ENCODE measurements around the gene SKAP1. TPM values are rescaled to one million over a fixed set of nuclear protein-coding genes. Genes with fewer than 3 reads are reported as not detected.

The SKAP1 gene
- polyA plus RNA-seq, 3 donors from 2014 or later: 325 to 458 (median 329) TPM

DNA sequence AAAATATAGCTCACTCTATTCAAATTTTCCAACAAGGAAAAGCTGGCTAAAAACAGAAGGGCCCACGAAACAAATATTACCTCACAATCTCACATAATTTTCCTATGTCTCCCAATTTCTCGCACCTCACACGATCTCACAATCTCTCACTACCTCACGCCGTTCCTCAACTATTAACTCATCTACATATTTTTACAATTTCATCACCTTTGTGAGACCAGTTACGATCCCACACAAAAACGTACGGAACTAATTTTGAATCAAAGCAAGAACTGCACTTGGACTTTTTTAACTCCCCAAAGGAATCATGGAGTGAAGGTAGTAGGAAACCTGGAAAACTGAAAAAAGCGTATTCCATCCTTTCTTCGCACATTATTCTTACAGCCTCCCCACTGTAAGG is 329.9 kb downstream of the SKAP1 start:
- Mint-ChIP-seq H3K36me3 (no peaks in the 10 kb centered on the region), H3K4me3 (peak overlapping the region; percentile 2 to 91 (median 89)), H3K9me3 (peaks cover 0 to 4% (median 0%) of the 10 kb centered on the region in 6 donors), H3K27ac (peak overlapping the region in 4 of 6 donors; percentile 1 to 86 (median 62)), H3K27me3 (ENCODE audit: low read depth in 3 of 3) (peaks cover 7 to 20% (median 8%) of the 10 kb centered on the region in 3 donors), H3K4me1 (peaks cover 43 to 53% of the 10 kb centered on the region in 2 donors)
- DNase-seq: no peak

DNA sequence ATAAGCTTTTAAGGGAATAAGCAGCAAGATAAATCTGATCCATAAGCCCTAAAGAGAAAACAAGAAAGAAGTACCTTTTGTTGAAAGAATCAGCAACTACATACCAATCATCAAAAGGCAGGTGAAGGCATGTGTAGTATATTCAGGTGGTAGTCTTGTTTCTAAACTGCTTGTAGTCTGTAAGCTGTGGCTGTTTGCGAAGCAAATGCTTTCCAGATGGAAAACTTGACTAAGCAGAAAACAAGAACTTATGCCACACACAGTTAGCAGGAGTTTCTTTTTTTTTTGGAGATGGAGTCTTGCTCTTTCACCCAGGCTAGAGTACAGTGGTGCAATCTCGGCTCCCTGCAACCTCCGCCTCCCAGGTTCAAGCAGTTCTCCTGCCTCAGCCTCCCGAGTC is 334.4 kb downstream of the SKAP1 start:
- no peaks in the 10 kb centered on the region for H3K9me3 Mint-ChIP-seq
- peaks cover 0 to 5% (median 0%) of the 10 kb centered on the region in 3 donors for H3K36me3 Mint-ChIP-seq
- H3K4me1 Mint-ChIP-seq: peaks cover 7 to 18% of the 10 kb centered on the region in 2 donors
- no peak for DNase-seq
- H3K27ac Mint-ChIP-seq: no peak overlapping the region
- no peak overlapping the region for H3K4me3 Mint-ChIP-seq
- H3K27me3 Mint-ChIP-seq (ENCODE audit: low read depth in 3 of 3): peaks cover 0 to 4% (median 1%) of the 10 kb centered on the region in 3 donors

DNA sequence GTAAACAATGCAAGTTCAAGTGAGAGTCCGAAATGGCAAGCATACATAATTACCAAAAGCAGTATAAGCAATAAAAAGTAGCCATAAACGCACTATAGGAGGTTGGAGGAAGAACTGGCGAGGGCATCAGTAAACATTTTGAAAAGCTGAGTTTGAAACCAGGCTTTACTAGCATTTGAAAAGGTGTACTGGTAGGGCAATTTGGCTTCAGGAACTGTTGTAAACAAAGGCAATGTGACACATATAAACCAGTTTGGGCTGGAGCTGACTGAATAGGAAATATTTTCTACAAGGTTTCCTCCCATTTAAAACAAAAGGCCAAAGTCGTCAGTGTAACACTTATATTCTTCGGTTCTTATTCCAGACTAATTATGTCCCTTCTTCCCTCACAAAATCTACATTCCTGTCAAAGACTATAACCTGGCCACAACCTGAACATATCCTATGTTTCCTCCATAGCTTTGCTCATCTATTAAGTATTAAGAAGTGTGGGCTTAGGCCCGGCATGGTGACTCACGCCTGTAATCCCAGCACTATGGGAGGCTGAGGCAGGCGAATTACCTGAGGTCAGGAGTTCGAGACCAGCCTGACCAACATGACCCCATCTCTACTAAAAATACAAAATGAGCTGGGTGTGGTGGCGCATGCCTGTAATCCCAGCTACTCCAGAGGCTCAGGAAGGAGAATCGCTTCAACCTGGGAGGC is 336.5 kb downstream of the SKAP1 start:
- no peaks in the 10 kb centered on the region for H3K27me3 Mint-ChIP-seq (ENCODE audit: low read depth in 3 of 3)
- no peaks in the 10 kb centered on the region for H3K9me3 Mint-ChIP-seq
- H3K36me3 Mint-ChIP-seq: peaks cover 0 to 5% (median 0%) of the 10 kb centered on the region in 3 donors
- peak overlapping the region in 1 of 6 donors; percentile 46 for H3K27ac Mint-ChIP-seq
- no peak for DNase-seq
- peaks cover 7 to 18% of the 10 kb centered on the region in 2 donors for H3K4me1 Mint-ChIP-seq
- H3K4me3 Mint-ChIP-seq: no peak overlapping the region

DNA sequence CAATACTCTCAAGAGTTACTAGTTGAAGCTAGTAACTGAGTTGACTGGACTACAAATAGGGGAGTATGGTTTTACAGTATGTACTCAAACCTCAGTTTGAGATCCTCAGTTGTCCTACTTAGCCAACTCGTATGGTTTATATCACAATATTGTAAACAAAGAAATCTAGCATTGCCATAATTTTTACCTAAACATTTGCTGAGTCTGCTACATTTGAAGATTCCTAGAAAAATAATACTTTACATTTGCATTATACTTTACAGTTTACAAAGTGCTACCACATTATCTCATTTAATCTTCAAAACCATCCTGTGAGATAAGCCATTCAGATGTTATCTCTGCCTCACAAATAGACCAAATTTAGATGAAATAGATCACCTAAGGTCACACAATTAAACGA is 345.1 kb downstream of the SKAP1 start:
- Mint-ChIP-seq H3K36me3 (no peaks in the 10 kb centered on the region), H3K27me3 (ENCODE audit: low read depth in 3 of 3) (peaks cover 0 to 1% (median 0%) of the 10 kb centered on the region in 3 donors), H3K27ac (no peak overlapping the region), H3K4me1 (peaks cover 3 to 4% of the 10 kb centered on the region in 2 donors), H3K4me3 (no peak overlapping the region), H3K9me3 (no peaks in the 10 kb centered on the region)
- DNase-seq: no peak

Other genes with a start within 250 kb of the SKAP1 start
- not detected for gene HOXB1, start 100.8 kb upstream of the SKAP1 start, polyA plus RNA-seq
- 10 to 100 TPM; 15.9 to 32.6 (median 18.3) TPM for gene HOXB2, start 114.9 kb upstream of the SKAP1 start, polyA plus RNA-seq
- under 1 TPM in 2 of 3 donors, not detected in 1; 0.14 to 0.53 TPM for gene HOXB4, start 148.1 kb upstream of the SKAP1 start, polyA plus RNA-seq
- under 1 TPM in 2 of 3 donors, not detected in 1; 0.26 to 0.45 TPM for gene HOXB3, start 160.0 kb upstream of the SKAP1 start, polyA plus RNA-seq
- not detected for gene HOXB5, start 163.6 kb upstream of the SKAP1 start, polyA plus RNA-seq
- gene HOXB6, start 174.8 kb upstream of the SKAP1 start, polyA plus RNA-seq: not detected
- 1 to 10 TPM in 2 of 3 donors, under 1 TPM in 1; 0.39 to 1.8 (median 1.5) TPM for gene HOXB7, start 180.8 kb upstream of the SKAP1 start, polyA plus RNA-seq
- gene HOXB8, start 185.1 kb upstream of the SKAP1 start, polyA plus RNA-seq: not detected
- not detected for gene HOXB9, start 196.1 kb upstream of the SKAP1 start, polyA plus RNA-seq